ENCODE data around the gene FAM170B.

FAM170B gene

GRCh38 chr10:49152037-49152436 is 18.2 kb upstream of the FAM170B start:
- H3K4me3 ChIP-seq (ENCODE audit: low read depth, low read length): no peak overlapping the region
- H3K36me3 ChIP-seq (replicated peaks): no peaks in the 10 kb centered on the region
- H3K27me3 ChIP-seq (replicated peaks): no peaks in the 10 kb centered on the region
- DNase-seq: no peak
- no peak for TF ChIP-seq CTCF (IDR thresholded peaks at IDR 0.05; ENCODE audit: low read depth, low read length, missing control alignments)
- no peak overlapping the region for H3K27ac ChIP-seq
- in situ Hi-C loops (cut with HindIII; ENCODE audit: low pct_ligation_motif_present, low sequenced_read_pairs): no loop called here

GRCh38 chr10:49151481-49151880 is 17.7 kb upstream of the FAM170B start:
- no peak for TF ChIP-seq CTCF (IDR thresholded peaks at IDR 0.05; ENCODE audit: low read depth, low read length, missing control alignments)
- Histone ChIP-seq H3K27me3 (replicated peaks) (no peaks in the 10 kb centered on the region), H3K4me3 (ENCODE audit: low read depth, low read length) (no peak overlapping the region), H3K36me3 (replicated peaks) (no peaks in the 10 kb centered on the region), H3K27ac (no peak overlapping the region)
- DNase-seq: no peak
- in situ Hi-C loops (cut with HindIII; ENCODE audit: low pct_ligation_motif_present, low sequenced_read_pairs): no loop called here

GRCh38 chr10:49151025-49151445 is 17.2 kb upstream of the FAM170B start:
- no peak for TF ChIP-seq CTCF (IDR thresholded peaks at IDR 0.05; ENCODE audit: low read depth, low read length, missing control alignments)
- no peak overlapping the region for H3K27ac ChIP-seq
- no peaks in the 10 kb centered on the region for H3K27me3 ChIP-seq (replicated peaks)
- H3K4me3 ChIP-seq (ENCODE audit: low read depth, low read length): no peak overlapping the region
- DNase-seq: no peak
- in situ Hi-C loops (cut with HindIII; ENCODE audit: low pct_ligation_motif_present, low sequenced_read_pairs): no loop called here
- no peaks in the 10 kb centered on the region for H3K36me3 ChIP-seq (replicated peaks)

GRCh38 chr10:49150426-49150825 is 16.6 kb upstream of the FAM170B start:
- no peak overlapping the region for H3K27ac ChIP-seq
- TF ChIP-seq CTCF (IDR thresholded peaks at IDR 0.05; ENCODE audit: low read depth, low read length, missing control alignments): no peak
- no peaks in the 10 kb centered on the region for H3K27me3 ChIP-seq (replicated peaks)
- in situ Hi-C loops (cut with HindIII; ENCODE audit: low pct_ligation_motif_present, low sequenced_read_pairs): no loop called here
- H3K36me3 ChIP-seq (replicated peaks): no peaks in the 10 kb centered on the region
- H3K4me3 ChIP-seq (ENCODE audit: low read depth, low read length): no peak overlapping the region
- no peak for DNase-seq

GRCh38 chr10:49149881-49150280 is 16.1 kb upstream of the FAM170B start:
- in situ Hi-C loops (cut with HindIII; ENCODE audit: low pct_ligation_motif_present, low sequenced_read_pairs): no loop called here
- no peaks in the 10 kb centered on the region for H3K27me3 ChIP-seq (replicated peaks)
- DNase-seq: no peak
- H3K27ac ChIP-seq: no peak overlapping the region
- H3K4me3 ChIP-seq (ENCODE audit: low read depth, low read length): no peak overlapping the region
- no peaks in the 10 kb centered on the region for H3K36me3 ChIP-seq (replicated peaks)
- TF ChIP-seq CTCF (IDR thresholded peaks at IDR 0.05; ENCODE audit: low read depth, low read length, missing control alignments): no peak

GRCh38 chr10:49144058-49144720 is 10.4 kb upstream of the FAM170B start:
- in situ Hi-C loops (cut with HindIII; ENCODE audit: low pct_ligation_motif_present, low sequenced_read_pairs): no loop called here
- no peak for DNase-seq
- H3K36me3 ChIP-seq (replicated peaks): no peaks in the 10 kb centered on the region

More at GRCh38 chr10:49144058-49144720, 10.4 kb upstream of the FAM170B start:
- no peak for TF ChIP-seq CTCF (IDR thresholded peaks at IDR 0.05; ENCODE audit: low read depth, low read length, missing control alignments)
- Histone ChIP-seq H3K27ac (no peak overlapping the region), H3K27me3 (replicated peaks) (no peaks in the 10 kb centered on the region), H3K4me3 (ENCODE audit: low read depth, low read length) (no peak overlapping the region)
